GM12892 (cell line): ENCODE measurements around the gene RPL23.

Experiments
- POLR2A ChIP-seq: IDR thresholded peaks from 2 replicates; pipeline ENCODE4 v1.6.1; 2011; ENCODE audit warnings: low read depth, low read length, control low read depth
- POLR2AphosphoS5 ChIP-seq: IDR thresholded peaks from 2 replicates; pipeline ENCODE4 v1.6.1; 2011; ENCODE audit warnings: low read depth, low read length, control low read depth
- TAF1 ChIP-seq: IDR thresholded peaks from 2 replicates; pipeline ENCODE4 v1.6.1; 2011; ENCODE audit warnings: low read depth, mild to moderate bottlenecking, control low read depth, low read length, borderline replicate concordance

GRCh38 chr17:38881600-38882191 is 28.2 kb upstream of the RPL23 start:
- TF ChIP-seq POLR2A (no peak), POLR2AphosphoS5 (no peak), TAF1 (no peak)
